Endothelial cell of umbilical vein (primary cell): ENCODE data around the gene RAB36. TPM values are rescaled to one million over a fixed set of nuclear protein-coding genes. Genes with fewer than 3 reads are reported as not detected.

Source experiments
- BruUV-seq: library from RNA; stranded (reverse); fragments of 400-500 nt; replicated peaks from 2 replicates; lab custom pipeline; 2021; lab: Mats Ljungman, UMichigan
- CTCF ChIA-PET: fragments of 300-600, 350-600 bp; sonication (Branson Sonifier 250); formaldehyde crosslinking; loops from one replicate; lab custom pipeline; 2021; ENCODE audit warnings: antibody characterized with exemption, inconsistent platforms; lab: Charles Lee
- POLR2A ChIA-PET: fragments of 300-600, 350-600 bp; sonication (Branson Sonifier 250); formaldehyde crosslinking; loops from one replicate; lab custom pipeline; 2021; ENCODE audit warnings: antibody characterized with exemption, inconsistent platforms; lab: Charles Lee
- DNase-seq: peaks from one replicate; pipeline ENCODE4 v3.0.0-alpha.2; 2011; ENCODE audit warnings: low read depth, low spot score
- FAIRE-seq: peaks from 2 replicates; lab custom pipeline; 2011; peaks lifted over from hg19 to GRCh38; lab: Jason Lieb, UNC
- H2AFZ ChIP-seq: 2 replicates; pipeline ENCODE4 v1.6.0; 2012; ENCODE audit warnings: low read depth, low read length, control low read depth, inconsistent platforms
- H3K27ac ChIP-seq: 2 replicates; pipeline ENCODE4 v1.5.1; 2011; ENCODE audit warnings: low read depth, mild to moderate bottlenecking, control low read depth, low read length, moderate library complexity; ENCODE audit not compliant: insufficient read depth
- H3K27me3 ChIP-seq, 2 experiments: 2 replicates each; pipeline versions ENCODE4 v1.6.0 to v1.6.1; 2011; ENCODE audit warnings: low read length in 2 of 2, mixed read lengths in 1 of 2; ENCODE audit not compliant: control insufficient read depth in 2 of 2, insufficient read depth in 2 of 2
- H3K36me3 ChIP-seq, 2 experiments: 2 replicates in 1 of 2; 3 replicates in 1 of 2; pipeline ENCODE4 v1.5.1; 2011; ENCODE audit warnings: low read length in 2 of 2, mild to moderate bottlenecking in 1 of 2, moderate library complexity in 1 of 2; ENCODE audit not compliant: control insufficient read depth in 2 of 2, insufficient read depth in 2 of 2; ENCODE audit errors: extremely low read depth in 1 of 2
- H3K4me1 ChIP-seq: 3 replicates; pipeline ENCODE4 v1.5.1; 2011; ENCODE audit warnings: mild to moderate bottlenecking, low read length; ENCODE audit not compliant: control insufficient read depth, insufficient read depth; ENCODE audit errors: extremely low read depth
- H3K4me2 ChIP-seq: 2 replicates; pipeline ENCODE4 v1.6.1; 2011; ENCODE audit warnings: low read length, control low read depth, mixed read lengths; ENCODE audit not compliant: insufficient read depth
- H3K4me3 ChIP-seq, 3 experiments: fragments of 200-600 bp in 1 of 3; sonication (generic), shearing (Covaris generic) in 1 of 3; replicated peaks in 1 of 3; 2 replicates each; pipeline ENCODE4 v1.5.1; 2011 to 2016; ENCODE audit warnings: control low read depth in 3 of 3, low read length in 3 of 3, mild to moderate bottlenecking in 2 of 3, inconsistent platforms in 1 of 3, low read depth in 1 of 3, moderate library complexity in 1 of 3; ENCODE audit not compliant: insufficient read depth in 1 of 3
- H3K79me2 ChIP-seq: 2 replicates; pipeline ENCODE4 v1.6.0; 2012; ENCODE audit warnings: low read length, inconsistent platforms; ENCODE audit not compliant: control insufficient read depth, insufficient read depth
- H3K9ac ChIP-seq: replicated peaks from 2 replicates; pipeline ENCODE3; 2011; ENCODE audit warnings: low read length, control low read depth; ENCODE audit not compliant: insufficient read depth; ENCODE audit errors: extremely low read depth
- H3K9me1 ChIP-seq: replicated peaks from 3 replicates; pipeline ENCODE4 v1.6.0; 2011; ENCODE audit warnings: mild to moderate bottlenecking, low read length; ENCODE audit not compliant: control insufficient read depth, insufficient read depth; ENCODE audit errors: extremely low read depth
- H3K9me3 ChIP-seq: replicated peaks from 2 replicates; pipeline ENCODE4 v1.5.1; 2012; ENCODE audit warnings: low read length, inconsistent platforms; ENCODE audit not compliant: control insufficient read depth, insufficient read depth
- H4K20me1 ChIP-seq: replicated peaks from 2 replicates; pipeline ENCODE3; 2011; ENCODE audit warnings: mild to moderate bottlenecking, low read length; ENCODE audit not compliant: control insufficient read depth, insufficient read depth; ENCODE audit errors: extremely low read depth
- CTCF ChIP-seq, 2 donors: IDR thresholded peaks; 1 replicate in 1 of 2; 2 replicates in 1 of 2; pipeline ENCODE4 v1.5.1; 2011; ENCODE audit warnings: low read length in 2 of 2, mild to moderate bottlenecking in 2 of 2, moderate library complexity in 2 of 2, control low read depth in 1 of 2, inconsistent platforms in 1 of 2, low read depth in 1 of 2; ENCODE audit not compliant: insufficient read depth in 1 of 2; ENCODE audit errors: extremely low read depth in 1 of 2
- EZH2 ChIP-seq: IDR thresholded peaks from 2 replicates; pipeline ENCODE4 v1.6.1; 2012; ENCODE audit warnings: borderline replicate concordance, low read depth, mild to moderate bottlenecking, moderate library complexity, low read length, inconsistent platforms; ENCODE audit not compliant: severe bottlenecking
- FOS ChIP-seq: IDR thresholded peaks from 2 replicates; pipeline ENCODE4 v1.6.1; 2011; ENCODE audit warnings: mild to moderate bottlenecking, low read length, moderate library complexity, borderline replicate concordance; ENCODE audit not compliant: insufficient read depth
- GATA2 ChIP-seq: IDR thresholded peaks from 2 replicates; pipeline ENCODE4 v1.7.0; 2011; ENCODE audit warnings: low read depth, mild to moderate bottlenecking, moderate library complexity, mixed read lengths, low read length; ENCODE audit not compliant: insufficient read length, insufficient read depth
- JUN ChIP-seq: IDR thresholded peaks from 2 replicates; pipeline ENCODE4 v1.6.1; 2011; ENCODE audit warnings: borderline replicate concordance, low read depth; ENCODE audit not compliant: insufficient read length, insufficient read depth
- MAX ChIP-seq: IDR thresholded peaks from 2 replicates; pipeline ENCODE4 v1.6.1; 2011; ENCODE audit not compliant: insufficient read depth, insufficient read length
- MYC ChIP-seq: IDR thresholded peaks from one replicate; pipeline ENCODE4 v1.6.1; 2011; ENCODE audit warnings: mild to moderate bottlenecking, low read depth, low read length
- POLR2A ChIP-seq: IDR thresholded peaks from 2 replicates; pipeline ENCODE4 v1.6.1; 2012; ENCODE audit warnings: low read depth, mild to moderate bottlenecking, control low read depth, low read length
- POLR2AphosphoS5 ChIP-seq: IDR thresholded peaks from 2 replicates; pipeline ENCODE4 v1.6.1; 2012; ENCODE audit warnings: low read depth, mild to moderate bottlenecking, control low read depth, low read length, moderate library complexity; ENCODE audit not compliant: insufficient read depth
- dilution Hi-C: fragments of 300-500 bp; cut with MboI; formaldehyde crosslinking; loops from one replicate; pipeline ENCODE4 v1.15.0; 2019; ENCODE audit warnings: low sequenced_read_pairs; ENCODE audit not compliant: extremely low pct_ligation_motif_present
- intact Hi-C: fragments of 100-400 bp; cut with micrococcal nuclease; formaldehyde crosslinking; loops from one replicate; pipeline ENCODE4 v1.10.0; 2022
- polyA plus RNA-seq, 4 experiments: library from polyadenylated mRNA; depleted of rRNA in 3 of 4; stranded (reverse) in 3 of 4; unstranded in 1 of 4; fragments of >200 nt; gene quantifications; 2 replicates each; pipeline versions ENCODE4 v1.2.1 to v1.2.3, GENCODE V29; 2011 to 2012; ENCODE audit warnings: missing spikeins in 1 of 4
- total RNA-seq: library from RNA; stranded (reverse); gene quantifications from 2 replicates; pipeline ENCODE4 v1.2.3, GENCODE V29; 2021

Gene RAB36
- total and polyA plus RNA-seq, 2 donors (not counting 3 experiments of a cell fraction or from before 2014, with no cell fraction given) = 2.7 to 3.1 TPM

DNA sequence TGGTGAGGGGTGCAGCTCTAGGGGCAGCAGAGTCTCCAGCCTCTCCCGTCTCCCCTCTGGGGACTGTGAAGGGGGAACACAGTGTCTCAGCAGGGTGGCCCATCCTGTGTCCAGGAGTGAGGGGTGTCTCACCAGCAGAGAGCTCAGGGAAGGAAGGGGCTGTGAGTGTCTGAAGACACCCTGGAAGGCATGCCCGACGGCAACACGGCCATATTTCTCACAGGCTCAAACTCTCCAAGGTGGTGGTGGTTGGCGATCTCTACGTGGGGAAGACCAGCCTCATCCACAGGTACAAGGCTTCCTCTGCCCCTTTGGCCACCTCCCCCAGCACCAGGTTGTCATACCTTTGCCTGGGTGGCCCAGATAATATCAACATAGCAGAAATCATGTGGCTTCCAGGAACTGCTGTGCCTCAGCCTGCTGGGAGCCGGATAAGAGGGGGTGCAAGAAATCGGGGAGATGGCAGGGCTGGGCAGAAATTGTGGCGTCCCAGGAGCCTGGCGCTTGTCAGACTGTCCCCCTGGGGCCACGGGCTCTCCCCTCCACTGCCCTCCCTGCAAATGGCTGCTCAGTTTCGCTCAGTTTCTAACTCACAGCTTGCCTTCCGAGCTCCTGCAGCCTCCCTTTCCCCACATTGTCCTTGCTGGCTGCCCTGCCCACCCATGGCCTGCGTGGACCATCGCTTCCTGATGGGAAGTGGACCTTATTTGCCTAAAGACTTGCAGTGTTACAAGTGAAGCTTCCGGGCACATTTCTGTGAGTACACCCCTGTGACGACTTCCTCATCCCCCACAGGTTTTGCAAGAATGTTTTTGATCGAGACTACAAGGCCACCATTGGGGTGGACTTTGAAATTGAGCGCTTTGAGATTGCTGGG, 7.2 kb downstream of the RAB36 start:
- DNase-seq (no peak), FAIRE-seq (no peak)
- Histone ChIP-seq H3K27ac (no peak overlapping the region), H2AFZ (no peak overlapping the region), H3K4me2 (no peak overlapping the region), H3K4me1 (no peaks in the 10 kb centered on the region), H4K20me1 (no peaks in the 10 kb centered on the region), H3K4me3 (no peak overlapping the region), H3K27me3 (no peaks in the 10 kb centered on the region), H3K9me1 (no peaks in the 10 kb centered on the region), H3K79me2 (no peaks in the 10 kb centered on the region), H3K36me3 (no peaks in the 10 kb centered on the region), H3K9ac (no peak overlapping the region), H3K9me3 (no peaks in the 10 kb centered on the region)
- intact Hi-C loops = no loop called here
- dilution Hi-C loops = no loop called here
- BruUV-seq = no TSS peak
- no peak for TF ChIP-seq GATA2
- no peak for TF ChIP-seq MAX
- TF ChIP-seq CTCF (IDR thresholded peaks at IDR 0.05; ENCODE audit: extremely low read depth in 1 of 2, insufficient read depth in 1 of 2, low read depth in 1 of 2, low read length in 2 of 2) = no peak
- TF ChIP-seq FOS = no peak
- no peak for TF ChIP-seq JUN
- no peak for TF ChIP-seq EZH2
- TF ChIP-seq MYC = no peak
- TF ChIP-seq POLR2A = no peak
- TF ChIP-seq POLR2AphosphoS5 = no peak
- ChIA-PET POLR2A (no interaction called here), CTCF (no interaction called here)
